Metanephros (tissue), 1 donor: ENCODE measurements around the gene SH2D2A. TPM values are rescaled to one million over a fixed set of nuclear protein-coding genes. Genes with fewer than 3 reads are reported as not detected.

Experiments used
- total RNA-seq: library from RNA; depleted of rRNA; stranded (reverse); fragments of >200 nt; gene quantifications from one replicate; pipeline ENCODE4 v1.2.3, GENCODE V29; 2014

SH2D2A gene
- total RNA-seq: 0.64 TPM

DNA sequence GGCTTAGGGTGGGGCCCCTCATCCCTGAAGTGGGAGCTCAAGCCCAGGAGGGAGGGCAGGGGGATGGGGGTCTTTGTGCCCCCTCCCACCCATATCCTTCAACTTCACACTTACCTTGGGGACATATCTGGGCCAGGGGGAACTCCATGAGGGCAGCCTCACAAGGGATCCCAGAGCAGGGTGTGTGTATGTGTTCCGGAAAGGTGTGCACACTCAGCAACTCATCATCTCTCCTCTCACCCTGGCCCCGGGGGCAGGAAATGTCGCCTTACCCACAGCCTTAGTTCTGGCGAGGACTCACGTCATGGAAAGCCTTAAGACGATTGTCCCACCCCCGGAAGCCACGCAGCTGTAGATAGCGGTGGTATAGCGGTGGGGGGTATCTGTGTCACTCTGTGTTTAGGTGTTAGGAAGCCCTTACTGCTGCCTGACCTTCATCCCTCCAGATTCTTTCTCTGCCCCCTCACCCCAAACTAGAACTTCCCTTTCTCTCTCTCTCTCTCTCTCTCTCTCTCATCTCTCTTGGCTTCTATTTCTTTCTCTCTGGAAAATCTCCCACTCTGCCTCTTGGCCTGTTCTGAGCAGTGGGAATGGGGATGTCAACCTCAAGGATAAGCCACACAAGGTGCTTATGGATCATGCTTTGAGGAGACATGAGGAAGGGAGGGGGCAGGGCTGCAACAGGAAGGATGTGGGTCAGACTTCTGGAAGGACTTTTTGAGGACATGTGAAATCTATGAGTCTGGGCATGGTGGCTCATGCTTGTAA lies at the start of gene SH2D2A:
Gene SH2D2A (minus strand): TSS at position 288 of the 768 bp plus-strand sequence. CDS start 140 bp downstream, at position 148.

DNA sequence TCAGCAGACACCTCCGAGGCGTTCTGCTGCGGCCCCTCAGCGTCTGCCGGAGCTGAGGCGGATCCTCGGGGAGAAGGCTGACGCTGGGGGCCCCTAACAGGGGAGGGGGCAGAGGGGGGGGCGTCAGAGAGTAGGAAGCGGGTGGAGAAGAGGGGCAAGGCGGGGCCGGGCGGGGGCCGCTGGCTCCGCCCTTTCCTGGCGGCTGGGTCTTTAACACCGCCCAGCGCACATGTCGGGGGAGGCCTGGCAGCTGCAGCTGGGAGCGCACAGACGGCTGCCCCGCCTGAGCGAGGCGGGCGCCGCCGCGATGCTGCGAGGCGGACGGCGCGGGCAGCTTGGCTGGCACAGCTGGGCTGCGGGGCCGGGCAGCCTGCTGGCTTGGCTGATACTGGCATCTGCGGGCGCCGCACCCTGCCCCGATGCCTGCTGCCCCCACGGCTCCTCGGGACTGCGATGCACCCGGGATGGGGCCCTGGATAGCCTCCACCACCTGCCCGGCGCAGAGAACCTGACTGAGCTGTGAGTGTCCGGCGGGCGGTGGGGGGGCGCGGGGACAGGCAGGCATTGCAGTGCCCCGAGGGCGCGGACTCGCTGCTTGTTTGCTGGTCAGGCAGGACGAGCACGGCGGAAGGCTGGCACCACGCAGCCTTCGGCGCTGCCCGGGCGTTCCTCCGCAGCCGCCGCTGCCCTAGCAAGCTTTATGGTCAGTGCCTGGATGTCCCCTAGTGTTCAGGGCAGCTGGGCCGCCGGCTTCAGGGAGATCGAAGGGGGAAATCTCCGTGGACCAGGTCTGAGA lies 44.2 kb upstream of the SH2D2A start, which contains the start of gene NTRK1:
Gene NTRK1 (plus strand): TSS at position 238 of the 796 bp plus-strand sequence. CDS start 70 bp downstream, at position 308.

DNA sequence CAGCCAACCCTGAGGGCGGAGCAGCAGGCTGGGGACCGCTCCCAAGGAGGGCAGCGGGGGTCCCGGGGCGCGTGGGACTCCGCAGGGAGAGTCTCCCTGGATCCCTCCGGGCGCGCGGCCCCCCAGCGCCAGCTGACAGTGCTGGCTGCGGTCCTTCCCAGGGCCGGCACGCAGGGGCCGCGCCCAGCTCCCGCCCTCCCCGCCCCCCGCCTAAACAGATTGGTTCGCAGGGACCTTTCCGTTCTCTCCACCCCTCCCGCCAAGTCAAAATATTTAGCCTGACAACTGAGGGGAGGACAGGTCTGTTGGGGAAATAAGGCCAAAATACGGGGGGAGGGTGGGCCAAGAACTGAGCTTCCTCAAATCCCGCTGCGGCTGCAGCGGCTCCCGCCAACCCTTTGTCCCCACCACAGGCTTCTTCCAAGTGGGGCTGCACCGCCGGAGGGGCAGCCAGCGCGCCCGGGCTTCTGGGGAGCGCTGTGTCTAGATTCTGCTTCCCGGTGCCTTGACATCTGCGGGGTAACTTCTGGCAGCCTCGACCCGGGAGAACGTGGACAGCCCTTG lies 42.4 kb upstream of the SH2D2A start, which contains the start of gene INSRR:
Gene INSRR (minus strand): TSS at position 159 of the 564 bp plus-strand sequence. CDS start 496 bp downstream, outside the sequence.

DNA sequence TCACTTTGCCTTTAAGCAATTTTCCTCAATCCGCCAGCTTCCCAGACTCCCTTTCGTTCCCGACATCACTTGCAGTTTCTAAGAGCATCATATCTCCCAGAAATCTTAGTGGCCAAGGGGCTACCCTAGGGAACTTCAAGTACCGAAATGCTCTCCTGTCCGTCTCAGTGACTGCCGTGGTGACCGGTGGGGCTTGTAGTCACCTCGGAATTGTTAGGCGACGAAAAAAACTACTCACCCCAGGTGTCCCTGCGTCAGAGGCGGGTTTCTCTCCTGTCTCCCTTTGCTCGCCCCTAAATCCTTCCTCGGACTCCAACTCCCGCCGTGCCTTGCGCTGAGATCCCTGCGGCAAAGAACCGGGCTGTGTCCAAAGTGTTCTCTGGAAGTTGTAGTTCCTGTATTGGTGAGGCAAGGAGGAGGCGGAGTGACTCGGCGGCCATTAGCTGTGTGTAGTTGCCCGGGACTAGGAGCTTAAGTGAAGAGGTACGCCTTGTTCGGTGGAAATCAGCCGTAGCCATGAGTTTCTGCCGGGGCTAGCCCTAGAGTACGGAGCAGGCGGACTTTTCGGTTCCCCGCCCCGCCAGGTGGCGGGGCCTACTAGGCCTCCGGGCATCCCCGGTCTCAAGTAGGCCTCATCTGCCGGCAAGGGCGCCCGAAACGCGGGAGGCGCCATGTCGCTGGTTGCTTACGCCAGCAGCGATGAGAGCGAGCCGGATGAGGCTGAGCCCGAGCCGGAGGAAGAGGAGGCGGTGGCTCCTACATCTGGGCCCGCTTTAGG lies 49.4 kb downstream of the SH2D2A start, which contains the start of gene PRCC:
Gene PRCC (plus strand): TSS at position 435 of the 778 bp plus-strand sequence. CDS start 237 bp downstream, at position 672.

Other genes starting within 250 kb of the SH2D2A start
- gene IQGAP3, start 244.3 kb downstream of the SH2D2A start, total RNA-seq: 11.3 TPM
- 0.58 TPM for gene TTC24, start 237.1 kb downstream of the SH2D2A start, total RNA-seq
- 53.7 TPM for gene NAXE, start 225.1 kb downstream of the SH2D2A start, total RNA-seq
- gene GPATCH4, start 215.4 kb downstream of the SH2D2A start, total RNA-seq: 9.6 TPM
- gene HAPLN2, start 197.4 kb downstream of the SH2D2A start, total RNA-seq: 0.29 TPM
- gene BCAN, start 174.7 kb downstream of the SH2D2A start, total RNA-seq: 0.18 TPM
- gene NES, start 139.4 kb downstream of the SH2D2A start, total RNA-seq: 62.2 TPM
- gene CRABP2, start 111.3 kb downstream of the SH2D2A start, total RNA-seq: 17.1 TPM
- 22.9 TPM for gene METTL25B, start 88.4 kb downstream of the SH2D2A start, total RNA-seq
- gene ISG20L2, start 88.1 kb downstream of the SH2D2A start, total RNA-seq: 13.3 TPM
- gene MRPL24, start 75.8 kb downstream of the SH2D2A start, total RNA-seq: 40.3 TPM
- 107 TPM for gene HDGF, start 65.2 kb downstream of the SH2D2A start, total RNA-seq
- 33.2 TPM for gene PRCC, start 49.3 kb downstream of the SH2D2A start, total RNA-seq
- gene INSRR, start 42.3 kb upstream of the SH2D2A start, total RNA-seq: 1.9 TPM
- gene NTRK1, start 44.0 kb upstream of the SH2D2A start, total RNA-seq: 2.0 TPM
- gene PEAR1, start 76.9 kb upstream of the SH2D2A start, total RNA-seq: 33.2 TPM
- gene LRRC71, start 103.8 kb upstream of the SH2D2A start, total RNA-seq: 0.35 TPM
- 33.0 TPM for gene ARHGEF11, start 228.9 kb upstream of the SH2D2A start, total RNA-seq